OCI-LY3 (cell line): ENCODE results near the gene CA12.

Experiments used
- H2AFZ ChIP-seq: fragments of 200-600, 300-600 bp; shearing (Covaris generic); 2 replicates; pipeline ENCODE4 v1.6.0; 2014; ENCODE audit warnings: antibody characterized with exemption, low read depth, low read length
- H3K27ac ChIP-seq: fragments of 200-600, 300-600 bp; sonication (generic); 2 replicates; pipeline ENCODE4 v1.5.1; 2014; ENCODE audit warnings: mild to moderate bottlenecking, low read length, moderate library complexity, mixed read lengths
- H3K27me3 ChIP-seq: fragments of 200-600, 300-600 bp; sonication (generic); 2 replicates; pipeline ENCODE4 v1.6.1; 2014; ENCODE audit warnings: low read depth, low read length, mixed read lengths
- H3K36me3 ChIP-seq: fragments of 200-600, 300-600 bp; sonication (generic); replicated peaks from 2 replicates; pipeline ENCODE3; 2014; ENCODE audit warnings: low read depth, low read length, mixed read lengths
- H3K4me1 ChIP-seq: fragments of 300-600, 200-600 bp; sonication (generic); 2 replicates; pipeline ENCODE4 v1.6.1; 2014; ENCODE audit warnings: low read length, mixed read lengths
- H3K4me2 ChIP-seq: fragments of 200-600, 300-600 bp; sonication (generic); 2 replicates; pipeline ENCODE4 v1.6.1; 2014; ENCODE audit warnings: low read length, mixed read lengths
- H3K4me3 ChIP-seq: fragments of 300-600, 200-600 bp; sonication (generic); 2 replicates; pipeline ENCODE4 v1.5.1; 2014; ENCODE audit warnings: antibody characterized with exemption, mild to moderate bottlenecking, low read length, moderate library complexity
- H3K79me2 ChIP-seq: fragments of 300-600, 200-600 bp; shearing (Covaris generic); 2 replicates; pipeline ENCODE4 v1.6.1; 2014; ENCODE audit warnings: mild to moderate bottlenecking, low read length, mixed read lengths
- H3K9ac ChIP-seq: fragments of 300-600, 200-600 bp; shearing (Covaris generic); 2 replicates; pipeline ENCODE4 v1.6.0; 2014; ENCODE audit warnings: mild to moderate bottlenecking, low read length, moderate library complexity
- H3K9me3 ChIP-seq: fragments of 200-600, 300-600 bp; shearing (Covaris generic); 2 replicates; pipeline ENCODE4 v1.6.1; 2014; ENCODE audit warnings: low read length, mixed read lengths; ENCODE audit not compliant: insufficient read depth
- H4K20me1 ChIP-seq: fragments of 200-600, 300-600 bp; sonication (generic); 2 replicates; pipeline ENCODE4 v1.6.1; 2016; ENCODE audit warnings: low read length, mixed read lengths; ENCODE audit not compliant: insufficient read depth
- CTCF ChIP-seq: fragments of 200-600, 300-600 bp; sonication (generic); IDR thresholded peaks from 2 replicates; pipeline ENCODE4 v1.5.1; 2014; ENCODE audit warnings: antibody characterized with exemption, low read length, low read depth
- EZH2phosphoT487 ChIP-seq: fragments of 200-600 bp; shearing (Covaris generic); IDR thresholded peaks from 2 replicates; pipeline ENCODE4 v1.6.1; 2018; ENCODE audit warnings: antibody characterized with exemption, mixed run types, low read depth

Gene CA12

DNA sequence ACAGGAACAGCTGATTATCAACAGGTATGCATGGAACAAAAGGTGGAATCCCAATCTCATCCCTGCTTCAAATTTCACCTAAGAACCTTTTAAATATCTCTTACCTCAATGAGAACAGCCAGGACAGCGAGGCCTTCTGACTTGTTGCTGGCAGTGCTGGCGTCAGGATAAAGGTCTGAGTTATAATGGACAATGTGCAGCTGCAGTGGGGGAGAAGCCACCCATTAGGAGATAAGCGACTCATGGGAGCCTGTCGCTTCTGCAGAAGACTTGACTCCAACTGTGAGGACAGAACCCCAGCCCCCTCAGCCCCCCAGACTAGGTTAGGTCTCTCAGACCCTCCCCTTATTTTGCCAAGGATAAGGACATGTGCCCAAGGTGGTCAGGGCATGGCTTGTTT, 39.7 kb downstream of the CA12 start:
- no peaks in the 10 kb centered on the region for H3K36me3 ChIP-seq
- no peak overlapping the region for H3K27ac ChIP-seq
- peaks cover 35% of the 10 kb centered on the region for H3K27me3 ChIP-seq
- H3K9ac ChIP-seq: no peak overlapping the region
- no peaks in the 10 kb centered on the region for H3K79me2 ChIP-seq
- H3K4me3 ChIP-seq: no peak overlapping the region
- no peaks in the 10 kb centered on the region for H3K9me3 ChIP-seq
- H3K4me2 ChIP-seq: no peak overlapping the region
- no peak for TF ChIP-seq EZH2phosphoT487
- no peak for TF ChIP-seq CTCF
- H3K4me1 ChIP-seq: peaks cover 11% of the 10 kb centered on the region
- H4K20me1 ChIP-seq: no peaks in the 10 kb centered on the region
- H2AFZ ChIP-seq: no peak overlapping the region

DNA sequence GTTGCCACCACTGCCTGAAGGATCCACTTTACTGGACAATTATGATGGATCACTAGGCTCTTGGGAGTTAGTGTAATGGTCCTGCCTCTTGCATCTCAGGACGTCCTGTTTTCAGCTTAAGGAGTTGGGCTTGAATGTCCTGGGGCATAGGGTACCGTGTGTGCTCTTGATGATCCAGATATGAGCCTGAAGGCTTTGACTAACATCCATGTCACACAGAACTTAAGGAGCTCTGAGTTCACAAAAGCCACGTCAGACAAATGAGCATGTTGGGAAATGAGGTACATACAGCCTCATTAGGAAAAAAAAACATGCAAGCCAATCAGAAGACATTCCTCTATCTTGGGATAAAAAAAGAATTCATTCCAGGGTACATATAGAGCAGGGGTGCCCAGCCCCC, 40.8 kb downstream of the CA12 start:
- Histone ChIP-seq H3K9me3 (no peaks in the 10 kb centered on the region), H4K20me1 (no peaks in the 10 kb centered on the region), H3K27me3 (peaks cover 35% of the 10 kb centered on the region), H3K4me2 (no peak overlapping the region), H3K9ac (no peak overlapping the region), H3K27ac (no peak overlapping the region), H3K4me1 (peaks cover 11% of the 10 kb centered on the region), H3K79me2 (no peaks in the 10 kb centered on the region), H2AFZ (no peak overlapping the region), H3K36me3 (no peaks in the 10 kb centered on the region), H3K4me3 (no peak overlapping the region)
- no peak for TF ChIP-seq EZH2phosphoT487
- no peak for TF ChIP-seq CTCF

- Histone ChIP-seq H3K4me3 (no peak overlapping the region), H3K9ac (no peak overlapping the region), H3K36me3 (no peaks in the 10 kb centered on the region), H3K4me2 (no peak overlapping the region), H3K9me3 (no peaks in the 10 kb centered on the region), H3K27ac (no peak overlapping the region), H3K79me2 (no peaks in the 10 kb centered on the region), H2AFZ (no peak overlapping the region), H3K27me3 (peaks cover 34% of the 10 kb centered on the region), H3K4me1 (peaks cover 11% of the 10 kb centered on the region), H4K20me1 (no peaks in the 10 kb centered on the region)
- TF ChIP-seq CTCF: no peak
- TF ChIP-seq EZH2phosphoT487: no peak
Measured at GRCh38 chr15:63340353-63340752, 41.3 kb downstream of the CA12 start.

DNA sequence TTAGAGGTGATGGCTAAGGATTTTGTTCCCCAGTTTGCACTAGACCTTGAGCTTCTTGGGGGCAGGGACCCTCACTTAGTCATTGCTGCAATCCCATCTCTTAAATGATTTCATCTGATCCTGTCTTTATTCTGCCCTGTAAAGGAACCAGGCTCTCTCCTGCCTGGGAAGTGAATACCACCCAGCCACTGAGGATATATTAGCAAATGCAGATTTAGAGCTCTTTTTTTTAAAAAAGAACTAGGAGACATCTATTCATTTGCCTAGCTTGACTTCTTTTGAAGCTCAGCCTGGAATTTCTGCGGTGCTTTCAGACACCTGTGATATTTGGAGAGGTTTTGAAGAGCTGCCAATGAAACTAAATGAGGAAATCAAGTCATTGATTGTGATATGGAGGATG, 41.8 kb downstream of the CA12 start:
- Histone ChIP-seq H3K27ac (no peak overlapping the region), H3K27me3 (peaks cover 30% of the 10 kb centered on the region), H3K4me2 (no peak overlapping the region), H3K36me3 (no peaks in the 10 kb centered on the region), H4K20me1 (no peaks in the 10 kb centered on the region), H3K4me3 (no peak overlapping the region), H2AFZ (no peak overlapping the region), H3K9ac (no peak overlapping the region), H3K79me2 (no peaks in the 10 kb centered on the region), H3K4me1 (peaks cover 11% of the 10 kb centered on the region), H3K9me3 (no peaks in the 10 kb centered on the region)
- TF ChIP-seq CTCF (no peak), EZH2phosphoT487 (no peak)
